HL-60 (cell line): ENCODE data around the gene SMARCB1.

Experiments used
- DNase-seq, 2 experiments: peaks; one replicate each; pipeline ENCODE4 v3.0.0-alpha.2; 2010 to 2020; ENCODE audit warnings: low read depth in 1 of 2, low spot score in 1 of 2
- H3K27ac ChIP-seq: fragments of 250-450 bp; sonication (Bioruptor Pico); replicated peaks from 2 replicates; pipeline ENCODE4 v1.5.1; 2020; ENCODE audit warnings: mild to moderate bottlenecking, moderate library complexity
- H3K27me3 ChIP-seq: fragments of 250-450 bp; sonication (Bioruptor Pico); 2 replicates; pipeline ENCODE4 v1.5.1; 2021; ENCODE audit warnings: mild to moderate bottlenecking, moderate library complexity; ENCODE audit not compliant: insufficient read depth, poor library complexity, severe bottlenecking
- H3K4me3 ChIP-seq: replicated peaks from 2 replicates; pipeline ENCODE4 v1.5.1; 2011; ENCODE audit warnings: mild to moderate bottlenecking, control low read depth, low read length; ENCODE audit not compliant: insufficient read depth
- GABPA ChIP-seq: IDR thresholded peaks from 2 replicates; pipeline ENCODE4 v1.6.1; 2012; ENCODE audit warnings: low read depth
- POLR2AphosphoS5 ChIP-seq: IDR thresholded peaks from 2 replicates; pipeline ENCODE4 v1.6.1; 2012; ENCODE audit warnings: low read depth
- SPI1 ChIP-seq: IDR thresholded peaks from 2 replicates; pipeline ENCODE4 v1.6.1; 2012; ENCODE audit warnings: low read depth, mild to moderate bottlenecking, borderline replicate concordance
- TF ChIP-seq, protein P1 (sequence below): IDR thresholded peaks from one replicate; pipeline ENCODE4 v1.5.1; 2011; ENCODE audit warnings: low read length, control low read depth, inconsistent platforms; ENCODE audit not compliant: insufficient read depth
- TF ChIP-seq, protein P2 (sequence below): IDR thresholded peaks from 2 replicates; pipeline ENCODE4 v1.6.1; 2012; ENCODE audit warnings: low read depth; ENCODE audit not compliant: insufficient replicate concordance

Gene SMARCB1

GRCh38 chr22:23796461-23796860 is 9.7 kb downstream of the SMARCB1 start:
- no peak overlapping the region for H3K27ac ChIP-seq
- H3K27me3 ChIP-seq, result no peaks in the 10 kb centered on the region
- no peak overlapping the region for H3K4me3 ChIP-seq
- TF ChIP-seq, protein P1, sequence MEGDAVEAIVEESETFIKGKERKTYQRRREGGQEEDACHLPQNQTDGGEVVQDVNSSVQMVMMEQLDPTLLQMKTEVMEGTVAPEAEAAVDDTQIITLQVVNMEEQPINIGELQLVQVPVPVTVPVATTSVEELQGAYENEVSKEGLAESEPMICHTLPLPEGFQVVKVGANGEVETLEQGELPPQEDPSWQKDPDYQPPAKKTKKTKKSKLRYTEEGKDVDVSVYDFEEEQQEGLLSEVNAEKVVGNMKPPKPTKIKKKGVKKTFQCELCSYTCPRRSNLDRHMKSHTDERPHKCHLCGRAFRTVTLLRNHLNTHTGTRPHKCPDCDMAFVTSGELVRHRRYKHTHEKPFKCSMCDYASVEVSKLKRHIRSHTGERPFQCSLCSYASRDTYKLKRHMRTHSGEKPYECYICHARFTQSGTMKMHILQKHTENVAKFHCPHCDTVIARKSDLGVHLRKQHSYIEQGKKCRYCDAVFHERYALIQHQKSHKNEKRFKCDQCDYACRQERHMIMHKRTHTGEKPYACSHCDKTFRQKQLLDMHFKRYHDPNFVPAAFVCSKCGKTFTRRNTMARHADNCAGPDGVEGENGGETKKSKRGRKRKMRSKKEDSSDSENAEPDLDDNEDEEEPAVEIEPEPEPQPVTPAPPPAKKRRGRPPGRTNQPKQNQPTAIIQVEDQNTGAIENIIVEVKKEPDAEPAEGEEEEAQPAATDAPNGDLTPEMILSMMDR, result no peak
- TF ChIP-seq GABPA (no peak), POLR2AphosphoS5 (no peak), SPI1 (no peak)
- TF ChIP-seq, protein P2, sequence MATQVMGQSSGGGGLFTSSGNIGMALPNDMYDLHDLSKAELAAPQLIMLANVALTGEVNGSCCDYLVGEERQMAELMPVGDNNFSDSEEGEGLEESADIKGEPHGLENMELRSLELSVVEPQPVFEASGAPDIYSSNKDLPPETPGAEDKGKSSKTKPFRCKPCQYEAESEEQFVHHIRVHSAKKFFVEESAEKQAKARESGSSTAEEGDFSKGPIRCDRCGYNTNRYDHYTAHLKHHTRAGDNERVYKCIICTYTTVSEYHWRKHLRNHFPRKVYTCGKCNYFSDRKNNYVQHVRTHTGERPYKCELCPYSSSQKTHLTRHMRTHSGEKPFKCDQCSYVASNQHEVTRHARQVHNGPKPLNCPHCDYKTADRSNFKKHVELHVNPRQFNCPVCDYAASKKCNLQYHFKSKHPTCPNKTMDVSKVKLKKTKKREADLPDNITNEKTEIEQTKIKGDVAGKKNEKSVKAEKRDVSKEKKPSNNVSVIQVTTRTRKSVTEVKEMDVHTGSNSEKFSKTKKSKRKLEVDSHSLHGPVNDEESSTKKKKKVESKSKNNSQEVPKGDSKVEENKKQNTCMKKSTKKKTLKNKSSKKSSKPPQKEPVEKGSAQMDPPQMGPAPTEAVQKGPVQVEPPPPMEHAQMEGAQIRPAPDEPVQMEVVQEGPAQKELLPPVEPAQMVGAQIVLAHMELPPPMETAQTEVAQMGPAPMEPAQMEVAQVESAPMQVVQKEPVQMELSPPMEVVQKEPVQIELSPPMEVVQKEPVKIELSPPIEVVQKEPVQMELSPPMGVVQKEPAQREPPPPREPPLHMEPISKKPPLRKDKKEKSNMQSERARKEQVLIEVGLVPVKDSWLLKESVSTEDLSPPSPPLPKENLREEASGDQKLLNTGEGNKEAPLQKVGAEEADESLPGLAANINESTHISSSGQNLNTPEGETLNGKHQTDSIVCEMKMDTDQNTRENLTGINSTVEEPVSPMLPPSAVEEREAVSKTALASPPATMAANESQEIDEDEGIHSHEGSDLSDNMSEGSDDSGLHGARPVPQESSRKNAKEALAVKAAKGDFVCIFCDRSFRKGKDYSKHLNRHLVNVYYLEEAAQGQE, result no peak
- DNase-seq, result no peak

- Histone ChIP-seq H3K27ac (no peak overlapping the region), H3K4me3 (no peak overlapping the region), H3K27me3 (no peaks in the 10 kb centered on the region)
- no peak for DNase-seq
- TF ChIP-seq POLR2AphosphoS5 (no peak), GABPA (no peak), SPI1 (no peak)
- TF ChIP-seq, protein P1, result no peak
- TF ChIP-seq, protein P2, result no peak
These were observed 13.8 kb downstream of the SMARCB1 start for GRCh38 chr22:23800297-23801237.

GRCh38 chr22:23801238-23801821 is 14.6 kb downstream of the SMARCB1 start:
- TF ChIP-seq SPI1, result no peak
- no peak for TF ChIP-seq GABPA
- TF ChIP-seq POLR2AphosphoS5, result no peak
- no peak overlapping the region for H3K4me3 ChIP-seq
- DNase-seq, result no peak
- no peak overlapping the region for H3K27ac ChIP-seq
- no peaks in the 10 kb centered on the region for H3K27me3 ChIP-seq

DNA sequence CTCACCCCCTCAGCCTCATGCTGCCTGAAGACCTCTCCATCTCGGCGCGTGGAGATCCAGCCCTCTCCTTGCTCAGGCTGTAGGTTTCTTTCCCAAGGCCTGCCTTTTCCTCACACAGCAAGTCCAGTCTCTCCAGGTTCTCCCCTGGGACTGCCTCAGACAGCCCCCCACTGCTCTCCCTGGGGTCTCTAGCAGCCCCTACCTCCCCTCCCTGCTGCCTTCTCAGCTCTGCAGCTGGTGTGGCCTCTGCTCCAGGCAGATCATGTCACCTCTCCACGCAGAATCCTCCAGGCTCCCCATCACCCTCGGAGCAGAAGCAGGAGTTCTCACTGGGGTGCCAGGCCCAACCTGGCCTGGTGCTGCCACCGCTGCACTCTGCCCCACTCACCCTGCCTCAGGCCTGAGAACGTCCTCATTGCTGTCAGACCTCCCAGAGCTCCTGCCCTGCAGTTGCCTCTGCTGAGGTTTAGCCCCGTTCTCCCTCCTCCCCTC is 15.2 kb downstream of the SMARCB1 start:
- no peak for DNase-seq
- H3K27me3 ChIP-seq, result no peaks in the 10 kb centered on the region
- TF ChIP-seq GABPA, result no peak
- no peak for TF ChIP-seq SPI1
- TF ChIP-seq, protein P1, result no peak
- TF ChIP-seq, protein P2, result no peak
- no peak for TF ChIP-seq POLR2AphosphoS5
- no peak overlapping the region for H3K27ac ChIP-seq
- H3K4me3 ChIP-seq, result no peak overlapping the region
